ENCODE measurements around the gene ACSL5. TPM values are rescaled to one million over a fixed set of nuclear protein-coding genes. Genes with fewer than 3 reads are reported as not detected.

The ACSL5 gene
- total RNA-seq, 1 donor, result 2.6 TPM

- TF ChIP-seq CTCF (IDR thresholded peaks at IDR 0.05; ENCODE audit: insufficient read depth, low read length), result no peak
- no peak overlapping the region for H3K4me3 ChIP-seq (ENCODE audit: low read depth, low read length)
- DNase-seq (ENCODE audit: low read depth), result no peak
Measured at GRCh38 chr10:112407696-112408095, 33.8 kb downstream of the ACSL5 start.

- H3K4me3 ChIP-seq (ENCODE audit: low read depth, low read length), result no peak overlapping the region
- no peak for DNase-seq (ENCODE audit: low read depth)
- no peak for TF ChIP-seq CTCF (IDR thresholded peaks at IDR 0.05; ENCODE audit: insufficient read depth, low read length)
Measured at GRCh38 chr10:112409299-112409698, 35.4 kb downstream of the ACSL5 start.

GRCh38 chr10:112409755-112410154, 35.8 kb downstream of the ACSL5 start:
- DNase-seq (ENCODE audit: low read depth), result no peak
- no peak for TF ChIP-seq CTCF (IDR thresholded peaks at IDR 0.05; ENCODE audit: insufficient read depth, low read length)
- no peak overlapping the region for H3K4me3 ChIP-seq (ENCODE audit: low read depth, low read length)

GRCh38 chr10:112412696-112413095, 38.8 kb downstream of the ACSL5 start:
- TF ChIP-seq CTCF (IDR thresholded peaks at IDR 0.05; ENCODE audit: insufficient read depth, low read length), result no peak
- no peak for DNase-seq (ENCODE audit: low read depth)

GRCh38 chr10:112421731-112422130, 47.8 kb downstream of the ACSL5 start:
- DNase-seq (ENCODE audit: low read depth), result no peak
- no peak for TF ChIP-seq CTCF (IDR thresholded peaks at IDR 0.05; ENCODE audit: insufficient read depth, low read length)
- H3K4me3 ChIP-seq (ENCODE audit: low read depth, low read length), result no peak overlapping the region

More at GRCh38 chr10:112412696-112413095, 38.8 kb downstream of the ACSL5 start:
- no peak overlapping the region for H3K4me3 ChIP-seq (ENCODE audit: low read depth, low read length)

GRCh38 chr10:112424651-112425050, 50.7 kb downstream of the ACSL5 start:
- no peak for TF ChIP-seq CTCF (IDR thresholded peaks at IDR 0.05; ENCODE audit: insufficient read depth, low read length)
- no peak overlapping the region for H3K4me3 ChIP-seq (ENCODE audit: low read depth, low read length)
- DNase-seq (ENCODE audit: low read depth), result no peak

GRCh38 chr10:112426111-112426510, 52.2 kb downstream of the ACSL5 start:
- TF ChIP-seq CTCF (IDR thresholded peaks at IDR 0.05; ENCODE audit: insufficient read depth, low read length), result no peak
- H3K4me3 ChIP-seq (ENCODE audit: low read depth, low read length), result no peak overlapping the region
- DNase-seq (ENCODE audit: low read depth), result no peak

Measured in fibroblast of the aortic adventitia (primary cell).